ENCODE measurements around the gene TMEM170A.

GRCh38 chr16:75394941-75395340 lies 69.5 kb downstream of the TMEM170A start:
- no peak for TF ChIP-seq EZH2 (IDR thresholded peaks at IDR 0.05; ENCODE audit: low read length, unreplicated experiment)
- no peak for TF ChIP-seq CTCF (conservative IDR thresholded peaks at IDR 0.05; ENCODE audit: low read depth, low read length)
- TF ChIP-seq EZH2phosphoT487 (IDR thresholded peaks at IDR 0.05; ENCODE audit: borderline replicate concordance, low read length), result no peak

Data from PC-3 (cell line).